Measurements from ENCODE around the gene GRIK4.

DNA sequence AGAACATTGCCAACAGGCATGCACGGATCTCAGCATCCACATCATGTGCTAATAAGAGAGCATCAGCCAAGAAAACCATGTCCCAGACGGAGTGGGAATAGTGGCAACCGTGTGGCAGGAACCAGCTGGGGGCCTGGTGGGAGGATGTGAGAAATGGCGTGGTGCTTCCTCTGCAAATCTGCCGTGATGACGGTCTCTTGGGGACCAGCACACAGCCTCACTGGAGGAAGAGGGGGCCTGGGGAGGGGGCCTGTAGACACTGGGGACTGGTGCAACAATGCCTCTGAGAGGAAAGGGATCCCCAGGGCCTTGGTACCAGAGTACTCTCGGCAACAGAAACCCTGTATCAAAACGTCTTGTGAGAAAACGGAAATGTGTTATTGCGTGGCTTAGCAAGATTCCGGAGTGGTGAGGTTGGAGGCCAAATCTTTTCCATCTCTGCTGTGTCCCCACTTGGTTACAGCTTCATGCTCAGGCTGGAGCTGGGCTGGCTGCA is 358.0 kb downstream of the GRIK4 start:
- TF ChIP-seq, protein P1, sequence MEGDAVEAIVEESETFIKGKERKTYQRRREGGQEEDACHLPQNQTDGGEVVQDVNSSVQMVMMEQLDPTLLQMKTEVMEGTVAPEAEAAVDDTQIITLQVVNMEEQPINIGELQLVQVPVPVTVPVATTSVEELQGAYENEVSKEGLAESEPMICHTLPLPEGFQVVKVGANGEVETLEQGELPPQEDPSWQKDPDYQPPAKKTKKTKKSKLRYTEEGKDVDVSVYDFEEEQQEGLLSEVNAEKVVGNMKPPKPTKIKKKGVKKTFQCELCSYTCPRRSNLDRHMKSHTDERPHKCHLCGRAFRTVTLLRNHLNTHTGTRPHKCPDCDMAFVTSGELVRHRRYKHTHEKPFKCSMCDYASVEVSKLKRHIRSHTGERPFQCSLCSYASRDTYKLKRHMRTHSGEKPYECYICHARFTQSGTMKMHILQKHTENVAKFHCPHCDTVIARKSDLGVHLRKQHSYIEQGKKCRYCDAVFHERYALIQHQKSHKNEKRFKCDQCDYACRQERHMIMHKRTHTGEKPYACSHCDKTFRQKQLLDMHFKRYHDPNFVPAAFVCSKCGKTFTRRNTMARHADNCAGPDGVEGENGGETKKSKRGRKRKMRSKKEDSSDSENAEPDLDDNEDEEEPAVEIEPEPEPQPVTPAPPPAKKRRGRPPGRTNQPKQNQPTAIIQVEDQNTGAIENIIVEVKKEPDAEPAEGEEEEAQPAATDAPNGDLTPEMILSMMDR (conservative IDR thresholded peaks at IDR 0.05; ENCODE audit: low read length): no peak
- no peak for TF ChIP-seq EZH2phosphoT487 (IDR thresholded peaks at IDR 0.05; ENCODE audit: borderline replicate concordance)
